ENCODE measurements around the gene TAX1BP3.

Gene TAX1BP3

GRCh38 chr17:3657874-3658783 lies 10.2 kb downstream of the TAX1BP3 start:
- no peak overlapping the region for H3K27ac Mint-ChIP-seq
- no peaks in the 10 kb centered on the region for H3K27me3 Mint-ChIP-seq
- H3K4me1 Mint-ChIP-seq (ENCODE audit: low read depth) = no peaks in the 10 kb centered on the region
- no peaks in the 10 kb centered on the region for H3K9me3 Mint-ChIP-seq
- peaks cover 26% of the 10 kb centered on the region for H3K36me3 Mint-ChIP-seq (ENCODE audit: low read depth)
- no peak overlapping the region for H3K4me3 Mint-ChIP-seq
- no peak for DNase-seq

- no peak overlapping the region for H3K4me3 Mint-ChIP-seq
- H3K36me3 Mint-ChIP-seq (ENCODE audit: low read depth) = peaks cover 26% of the 10 kb centered on the region
- no peaks in the 10 kb centered on the region for H3K4me1 Mint-ChIP-seq (ENCODE audit: low read depth)
Measured at GRCh38 chr17:3657588-3657869, 10.8 kb downstream of the TAX1BP3 start.

GRCh38 chr17:3656755-3657587 lies 11.4 kb downstream of the TAX1BP3 start:
- DNase-seq = no peak
- Mint-ChIP-seq H3K27me3 (no peaks in the 10 kb centered on the region), H3K9me3 (no peaks in the 10 kb centered on the region), H3K36me3 (ENCODE audit: low read depth) (peaks cover 26% of the 10 kb centered on the region), H3K27ac (no peak overlapping the region), H3K4me3 (no peak overlapping the region), H3K4me1 (ENCODE audit: low read depth) (no peaks in the 10 kb centered on the region)

More at GRCh38 chr17:3657588-3657869, 10.8 kb downstream of the TAX1BP3 start:
- H3K27ac Mint-ChIP-seq = no peak overlapping the region
- DNase-seq = no peak
- no peaks in the 10 kb centered on the region for H3K9me3 Mint-ChIP-seq
- no peaks in the 10 kb centered on the region for H3K27me3 Mint-ChIP-seq

- Mint-ChIP-seq H3K27me3 (no peaks in the 10 kb centered on the region), H3K4me3 (no peak overlapping the region), H3K36me3 (ENCODE audit: low read depth) (peaks cover 23% of the 10 kb centered on the region), H3K9me3 (no peaks in the 10 kb centered on the region), H3K4me1 (ENCODE audit: low read depth) (no peaks in the 10 kb centered on the region), H3K27ac (no peak overlapping the region)
- DNase-seq = no peak
Measured at GRCh38 chr17:3656353-3656752, 12.0 kb downstream of the TAX1BP3 start.

GRCh38 chr17:3655766-3656165 lies 12.6 kb downstream of the TAX1BP3 start:
- H3K9me3 Mint-ChIP-seq = no peaks in the 10 kb centered on the region
- H3K4me3 Mint-ChIP-seq = no peak overlapping the region
- H3K36me3 Mint-ChIP-seq (ENCODE audit: low read depth) = peaks cover 21% of the 10 kb centered on the region
- no peaks in the 10 kb centered on the region for H3K27me3 Mint-ChIP-seq
- H3K27ac Mint-ChIP-seq = no peak overlapping the region
- DNase-seq = no peak
- H3K4me1 Mint-ChIP-seq (ENCODE audit: low read depth) = no peaks in the 10 kb centered on the region

GRCh38 chr17:3647769-3648555 lies 20.4 kb downstream of the TAX1BP3 start:
- DNase-seq = peak; percentile 55
- H3K27me3 Mint-ChIP-seq = no peaks in the 10 kb centered on the region
- peaks cover 56% of the 10 kb centered on the region for H3K36me3 Mint-ChIP-seq (ENCODE audit: low read depth)
- peaks cover 17% of the 10 kb centered on the region for H3K4me1 Mint-ChIP-seq (ENCODE audit: low read depth)
- no peak overlapping the region for H3K27ac Mint-ChIP-seq
- H3K9me3 Mint-ChIP-seq = no peaks in the 10 kb centered on the region
- H3K4me3 Mint-ChIP-seq = no peak overlapping the region

GRCh38 chr17:3647251-3647650 lies 21.1 kb downstream of the TAX1BP3 start:
- Mint-ChIP-seq H3K9me3 (no peaks in the 10 kb centered on the region), H3K27me3 (no peaks in the 10 kb centered on the region), H3K27ac (no peak overlapping the region), H3K4me3 (no peak overlapping the region), H3K4me1 (ENCODE audit: low read depth) (peaks cover 20% of the 10 kb centered on the region), H3K36me3 (ENCODE audit: low read depth) (peaks cover 60% of the 10 kb centered on the region)
- DNase-seq = no peak

GRCh38 chr17:3645310-3645709 lies 23.1 kb downstream of the TAX1BP3 start:
- no peak for DNase-seq
- Mint-ChIP-seq H3K27ac (peak overlapping the region; percentile 9), H3K4me1 (ENCODE audit: low read depth) (peaks cover 32% of the 10 kb centered on the region), H3K9me3 (no peaks in the 10 kb centered on the region), H3K4me3 (no peak overlapping the region), H3K36me3 (ENCODE audit: low read depth) (peaks cover 69% of the 10 kb centered on the region), H3K27me3 (no peaks in the 10 kb centered on the region)

- DNase-seq = no peak
- H3K4me3 Mint-ChIP-seq = no peak overlapping the region
- no peaks in the 10 kb centered on the region for H3K27me3 Mint-ChIP-seq
- H3K27ac Mint-ChIP-seq = peak overlapping the region; percentile 48
- H3K36me3 Mint-ChIP-seq (ENCODE audit: low read depth) = peaks cover 67% of the 10 kb centered on the region
- peaks cover 43% of the 10 kb centered on the region for H3K4me1 Mint-ChIP-seq (ENCODE audit: low read depth)
- H3K9me3 Mint-ChIP-seq = no peaks in the 10 kb centered on the region
Measured at GRCh38 chr17:3643889-3644349, 24.5 kb downstream of the TAX1BP3 start.

GRCh38 chr17:3641717-3642486 lies 26.5 kb downstream of the TAX1BP3 start:
- Mint-ChIP-seq H3K9me3 (no peaks in the 10 kb centered on the region), H3K4me1 (ENCODE audit: low read depth) (peaks cover 58% of the 10 kb centered on the region), H3K27ac (peak overlapping the region; percentile 66), H3K27me3 (no peaks in the 10 kb centered on the region), H3K36me3 (ENCODE audit: low read depth) (peaks cover 64% of the 10 kb centered on the region), H3K4me3 (no peak overlapping the region)
- no peak for DNase-seq

- Mint-ChIP-seq H3K27me3 (no peaks in the 10 kb centered on the region), H3K9me3 (no peaks in the 10 kb centered on the region), H3K4me3 (no peak overlapping the region), H3K27ac (peak overlapping the region; percentile 93), H3K36me3 (ENCODE audit: low read depth) (peaks cover 67% of the 10 kb centered on the region), H3K4me1 (ENCODE audit: low read depth) (peaks cover 58% of the 10 kb centered on the region)
- DNase-seq = no peak
Measured at GRCh38 chr17:3641014-3641413, 27.4 kb downstream of the TAX1BP3 start.

GRCh38 chr17:3639981-3640596 lies 28.3 kb downstream of the TAX1BP3 start:
- H3K4me1 Mint-ChIP-seq (ENCODE audit: low read depth) = peaks cover 58% of the 10 kb centered on the region
- H3K27me3 Mint-ChIP-seq = no peaks in the 10 kb centered on the region
- H3K36me3 Mint-ChIP-seq (ENCODE audit: low read depth) = peaks cover 63% of the 10 kb centered on the region
- no peaks in the 10 kb centered on the region for H3K9me3 Mint-ChIP-seq
- H3K27ac Mint-ChIP-seq = peak overlapping the region; percentile 93
- DNase-seq = no peak
- H3K4me3 Mint-ChIP-seq = peak overlapping the region; percentile 65

- Mint-ChIP-seq H3K9me3 (no peaks in the 10 kb centered on the region), H3K36me3 (ENCODE audit: low read depth) (peaks cover 55% of the 10 kb centered on the region), H3K27me3 (no peaks in the 10 kb centered on the region), H3K4me3 (peak overlapping the region; percentile 96), H3K4me1 (ENCODE audit: low read depth) (peaks cover 55% of the 10 kb centered on the region), H3K27ac (peak overlapping the region; percentile 20)
- DNase-seq = no peak
Measured at GRCh38 chr17:3636908-3637373, 31.4 kb downstream of the TAX1BP3 start.

Measured in activated T-cell treated with anti-CD3 and anti-CD28 coated beads, Interleukin-2, amount 50 U/mL, for 24 hours (primary cell).